Sigmoid colon (tissue), 4 donors: Measurements from ENCODE around the gene PIKFYVE.

Source experiments
- CTCF ChIP-seq, 4 experiments: fragments of 450-650 bp in 3 of 4; fragments of 200-600 bp in 1 of 4; IDR thresholded peaks; one replicate each; pipeline ENCODE4 v1.5.1; 2016 to 2019; ENCODE audit warnings: antibody characterized with exemption in 4 of 4, mild to moderate bottlenecking in 3 of 4, moderate library complexity in 2 of 4
- EP300 ChIP-seq, 4 donors: sonication (generic); formaldehyde crosslinking; IDR thresholded peaks; one replicate each; pipeline ENCODE4 v1.6.1; 2017; ENCODE audit warnings: antibody characterized with exemption in 4 of 4
- POLR2A ChIP-seq, 2 donors: fragments of 450-650 bp; IDR thresholded peaks; one replicate each; pipeline ENCODE4 v1.6.1; 2016; ENCODE audit warnings: antibody characterized with exemption in 2 of 2, mild to moderate bottlenecking in 2 of 2, moderate library complexity in 2 of 2
- POLR2AphosphoS5 ChIP-seq, 4 donors: sonication (generic); formaldehyde crosslinking; IDR thresholded peaks; one replicate each; pipeline ENCODE4 v1.6.1; 2017; ENCODE audit warnings: antibody characterized with exemption in 4 of 4

- no peak for TF ChIP-seq CTCF (IDR thresholded peaks at IDR 0.05)
- no peak for TF ChIP-seq POLR2AphosphoS5 (IDR thresholded peaks at IDR 0.05)
- TF ChIP-seq EP300 (IDR thresholded peaks at IDR 0.05): no peak
- TF ChIP-seq POLR2A (IDR thresholded peaks at IDR 0.05): no peak
Measured at GRCh38 chr2:208359632-208359986, 93.6 kb downstream of the PIKFYVE start.
